Stimulated activated CD8-positive, alpha-beta memory T cell treated with anti-CD3 and anti-CD28 coated beads, Interleukin-2, amount 100 ng/mL, for 1 hour (primary cell): ENCODE results near the gene PLOD2.

Source experiments
- DNase-seq, 2 donors: peaks; one replicate each; pipeline ENCODE4 v3.0.0-alpha.2; 2020; ENCODE audit warnings: low read depth in 2 of 2

Gene PLOD2

DNA sequence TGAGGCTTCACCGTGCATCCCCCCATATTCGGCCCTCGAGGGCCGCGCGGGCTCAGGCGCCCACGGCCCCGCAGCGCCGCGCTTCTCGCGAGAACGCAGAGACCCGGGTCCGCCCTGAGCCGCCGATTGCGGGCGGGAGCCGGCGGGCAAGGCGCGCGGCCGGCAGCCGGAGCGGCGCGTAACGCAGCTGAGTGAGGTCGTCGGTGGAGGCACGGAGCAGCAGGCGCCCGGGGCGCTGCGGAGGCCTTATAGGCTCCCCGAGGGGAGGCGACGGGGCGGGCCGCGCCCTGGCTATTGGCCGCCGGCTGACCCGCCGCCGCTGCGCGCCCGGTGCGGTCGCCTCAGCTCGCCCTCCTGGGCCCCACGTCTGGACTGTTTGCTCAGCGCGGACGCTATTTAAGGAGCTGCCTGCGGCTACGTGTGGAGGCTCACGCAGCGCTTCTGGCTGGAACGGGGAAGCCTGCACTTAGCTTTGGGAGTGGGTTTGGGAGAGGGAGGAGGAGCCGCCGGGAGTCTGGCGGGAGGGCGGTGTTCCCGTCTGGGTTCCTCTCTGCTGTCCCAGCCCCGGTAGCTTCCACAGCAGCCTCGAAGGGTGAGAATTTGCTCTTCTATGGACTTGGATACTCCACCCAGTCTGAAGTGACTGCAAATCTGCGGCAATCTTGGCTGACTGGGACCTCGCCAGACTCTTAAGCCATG, at the start of gene PLOD2:
TSS of gene PLOD2 (minus strand) at position 221 of the 699 bp plus-strand sequence. CDS start at position 26, 195 bp downstream.
- DNase-seq = no peak

DNA sequence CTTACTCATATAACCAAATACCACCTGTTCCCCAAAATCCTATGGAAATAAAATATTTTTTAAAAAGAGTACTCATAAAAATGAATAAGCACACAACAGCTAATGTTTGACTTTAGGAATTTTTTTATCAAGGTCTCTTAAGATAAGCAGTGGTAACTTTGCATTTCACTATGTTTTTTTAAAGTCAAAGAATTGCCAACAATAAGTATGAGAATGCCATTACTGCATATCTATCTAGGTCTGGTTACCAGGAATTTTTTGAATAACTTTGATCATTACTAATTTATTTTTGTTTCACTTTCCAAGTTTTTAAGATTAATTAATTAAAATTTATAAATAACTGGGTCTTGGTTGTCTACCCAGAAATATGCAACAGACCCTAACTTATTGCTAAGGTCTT, 48.4 kb upstream of the PLOD2 start:
- no peak for DNase-seq

DNA sequence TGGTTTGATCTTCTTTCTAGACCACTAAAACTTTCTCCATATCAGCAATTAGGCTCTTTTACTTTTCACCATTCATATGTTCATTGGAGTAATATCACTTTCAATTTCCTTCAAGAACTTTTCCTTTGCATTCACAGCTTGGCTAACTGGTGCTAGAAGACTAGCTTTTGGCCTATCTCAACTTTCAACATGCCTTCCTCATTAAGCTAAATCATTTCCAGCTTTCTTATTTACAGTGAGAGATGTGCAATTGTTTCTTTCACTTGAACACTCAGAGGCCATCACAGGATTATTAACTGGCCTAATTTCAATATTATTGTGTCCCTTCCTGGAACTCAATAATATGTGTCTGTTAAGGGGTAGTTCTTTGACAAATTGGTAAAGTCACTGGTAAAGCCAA, 42.8 kb upstream of the PLOD2 start:
- no peak for DNase-seq

DNA sequence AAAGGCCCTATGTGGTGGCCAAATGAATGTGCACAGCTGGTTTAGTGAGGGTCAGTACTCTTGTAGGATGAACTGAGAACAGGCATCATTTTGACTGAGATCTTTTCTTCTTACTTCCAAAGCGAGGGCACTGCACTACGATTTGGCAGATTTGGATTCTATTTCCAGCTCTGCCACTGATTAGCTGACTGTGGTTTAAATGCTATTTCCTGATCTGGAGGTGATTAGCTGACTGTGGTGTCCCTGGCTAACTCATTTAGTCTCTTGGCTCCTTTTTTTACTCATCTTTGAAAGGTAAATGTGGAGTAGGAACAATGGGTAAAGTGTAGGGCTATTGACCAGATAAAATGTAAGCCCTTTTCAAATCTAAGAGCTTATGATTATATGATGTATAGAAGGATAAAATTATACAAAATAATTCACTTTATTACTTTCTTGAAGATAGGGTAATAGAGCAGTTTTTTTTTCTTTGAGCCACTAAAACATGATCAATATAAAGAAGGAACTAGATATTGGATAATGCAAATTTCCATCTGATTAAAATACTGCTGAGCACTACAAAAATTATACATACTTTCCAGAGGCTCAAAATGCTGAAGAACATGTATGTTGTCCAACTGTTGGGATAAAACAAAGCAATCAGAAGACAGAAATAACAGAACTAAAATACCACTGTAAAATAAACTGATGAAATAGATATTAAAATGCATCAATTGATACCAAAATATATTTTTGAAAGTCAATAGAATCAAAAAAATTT, 39.7 kb upstream of the PLOD2 start:
- no peak for DNase-seq

DNA sequence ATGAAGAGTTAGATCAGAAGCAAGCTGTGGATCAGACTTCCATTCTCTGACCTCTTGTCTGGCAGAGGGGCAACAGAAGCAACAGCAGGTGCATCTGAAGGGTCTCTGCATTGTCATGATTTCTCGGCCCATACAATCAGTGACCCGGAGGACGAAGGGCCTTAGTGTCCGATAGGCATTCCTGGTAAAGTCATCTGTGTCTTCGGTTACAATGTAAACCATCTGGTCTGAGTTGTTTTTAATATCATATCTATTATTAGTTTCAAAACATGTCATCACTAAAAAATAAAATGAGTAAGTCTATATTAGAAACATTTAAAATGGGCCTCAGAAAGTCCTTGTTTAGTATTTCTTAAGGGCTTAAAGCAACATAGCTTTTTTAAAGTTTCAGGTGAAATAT, 38.8 kb upstream of the PLOD2 start:
- DNase-seq = no peak

DNA sequence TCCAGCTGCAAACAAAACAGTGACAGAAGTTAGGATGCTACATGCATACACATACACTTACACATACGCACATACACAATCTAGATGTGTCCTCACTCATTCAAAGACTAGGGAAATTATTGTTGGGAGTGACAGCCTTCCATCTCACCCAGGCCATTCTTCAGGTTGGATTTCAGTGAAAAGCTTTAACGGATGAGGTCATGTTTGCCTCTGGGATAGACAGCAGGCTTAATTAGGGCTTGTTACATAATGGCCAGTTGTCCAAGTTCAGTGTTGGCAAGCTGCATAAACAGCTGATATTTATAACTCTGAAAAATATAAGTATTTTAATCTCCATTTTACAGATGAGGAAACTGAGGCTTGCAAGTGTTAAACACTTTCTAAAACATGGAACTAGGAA, 35.8 kb upstream of the PLOD2 start:
- no peak for DNase-seq

DNA sequence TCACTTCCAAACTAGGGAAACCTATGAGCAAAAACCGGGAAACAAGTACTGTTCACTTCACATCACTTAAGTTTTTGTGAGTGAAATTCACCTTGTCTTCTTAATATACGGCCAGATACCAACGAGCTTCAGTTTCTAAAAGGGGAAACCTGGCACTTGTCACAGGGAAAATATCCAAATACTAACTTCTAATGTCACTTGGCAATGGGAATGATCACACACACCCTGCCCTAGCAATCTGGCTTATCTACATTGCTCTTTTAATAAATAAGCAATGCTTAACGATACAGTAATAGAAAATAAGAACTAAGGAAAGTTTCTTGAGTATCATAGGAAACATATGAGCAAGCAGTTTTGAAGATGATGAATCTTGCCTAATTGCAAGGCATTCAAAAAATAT, 34.6 kb upstream of the PLOD2 start:
- no peak for DNase-seq

DNA sequence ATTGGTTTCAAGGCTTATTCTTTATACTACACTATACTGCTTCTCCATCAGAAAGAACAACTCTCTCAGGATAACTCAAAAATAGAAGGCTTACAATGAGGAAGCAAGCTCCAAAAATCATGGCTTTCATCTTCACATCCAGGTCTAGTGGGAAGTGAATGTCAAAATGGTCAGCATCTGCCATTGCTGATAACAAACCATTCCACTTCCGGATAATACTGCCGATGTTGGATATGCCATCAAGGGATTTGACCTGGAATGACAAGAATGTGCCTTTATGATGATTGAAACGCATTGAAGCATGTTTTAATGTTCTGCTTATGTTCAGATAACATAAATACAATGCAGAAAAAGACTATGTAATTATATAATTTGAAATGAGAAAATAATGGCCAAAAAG, 34.0 kb upstream of the PLOD2 start:
- no peak for DNase-seq

DNA sequence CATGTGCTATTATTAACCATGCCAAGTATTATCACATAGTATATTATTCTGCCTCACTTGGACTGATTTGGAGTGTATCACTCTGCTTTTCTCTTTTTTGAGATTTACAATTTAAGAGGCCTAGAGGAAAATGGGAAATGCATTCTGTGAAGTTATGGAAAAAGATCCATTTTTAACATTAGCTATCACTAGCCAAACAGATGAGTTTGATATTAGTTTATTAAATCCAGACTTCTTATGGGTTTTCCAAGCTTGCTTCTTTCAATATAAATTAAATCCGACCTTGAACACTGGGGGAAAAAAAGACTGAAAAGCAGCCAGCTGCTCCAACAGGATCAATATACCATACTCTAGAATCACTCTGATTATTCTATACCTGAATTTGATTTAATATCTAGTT, 30.1 kb upstream of the PLOD2 start:
- DNase-seq = no peak

DNA sequence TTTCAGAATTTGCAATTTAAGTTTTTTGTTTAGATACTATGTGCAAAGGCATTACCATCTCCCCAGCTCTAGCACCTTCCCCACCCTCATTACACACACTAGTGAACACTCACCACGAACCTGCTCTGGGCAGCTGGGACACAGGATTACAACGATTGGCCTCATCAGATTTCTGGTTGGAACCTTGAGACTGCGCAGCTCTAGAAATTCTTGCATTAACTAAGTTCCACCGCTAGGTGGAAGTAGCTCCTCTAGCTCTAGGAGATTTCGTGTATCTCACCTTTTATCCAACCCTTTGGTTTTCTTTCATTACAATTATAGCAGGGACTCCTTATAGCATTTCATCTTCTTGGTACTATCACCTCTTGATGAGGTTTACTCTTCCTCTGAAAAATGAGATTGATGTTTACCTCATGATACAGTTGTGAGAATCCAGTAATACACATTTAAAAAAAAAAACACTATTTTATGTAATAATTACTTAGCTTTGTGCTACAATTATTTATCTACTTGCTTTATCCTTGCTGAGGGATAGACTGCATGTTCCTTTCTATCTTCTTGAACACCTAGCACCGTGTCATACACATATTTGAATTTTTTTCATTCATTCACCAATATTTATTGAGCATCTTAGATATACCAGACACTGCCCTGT, 28.7 kb upstream of the PLOD2 start:
- no peak for DNase-seq

DNA sequence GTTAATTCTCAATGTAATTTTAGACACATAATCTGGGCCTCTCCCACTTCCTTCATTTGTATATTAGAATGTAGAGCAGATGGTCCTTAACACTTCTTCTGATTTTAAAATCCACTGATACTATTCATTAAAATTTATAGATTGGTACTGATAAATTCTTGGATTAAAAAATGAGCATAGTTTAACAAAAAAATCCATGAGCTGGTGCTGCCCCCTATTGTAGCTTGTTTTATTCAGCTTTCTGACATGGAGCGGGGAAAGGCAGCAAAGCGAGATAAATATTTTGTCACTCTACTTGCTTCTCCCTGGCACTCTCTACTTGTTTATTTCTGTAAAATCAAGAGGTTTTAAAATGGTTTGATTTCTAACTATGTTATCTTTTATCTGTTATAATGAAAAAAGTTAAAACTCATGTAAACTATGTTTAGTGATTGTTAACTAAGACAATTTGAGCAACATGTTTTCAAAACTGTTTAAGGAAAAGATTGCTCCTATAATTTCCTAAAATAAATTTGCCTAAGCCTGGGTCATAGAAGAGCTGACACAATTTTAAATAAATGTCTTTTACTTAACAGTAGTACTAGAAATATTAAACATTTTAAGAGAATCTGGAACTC, 26.5 kb upstream of the PLOD2 start:
- DNase-seq = no peak

DNA sequence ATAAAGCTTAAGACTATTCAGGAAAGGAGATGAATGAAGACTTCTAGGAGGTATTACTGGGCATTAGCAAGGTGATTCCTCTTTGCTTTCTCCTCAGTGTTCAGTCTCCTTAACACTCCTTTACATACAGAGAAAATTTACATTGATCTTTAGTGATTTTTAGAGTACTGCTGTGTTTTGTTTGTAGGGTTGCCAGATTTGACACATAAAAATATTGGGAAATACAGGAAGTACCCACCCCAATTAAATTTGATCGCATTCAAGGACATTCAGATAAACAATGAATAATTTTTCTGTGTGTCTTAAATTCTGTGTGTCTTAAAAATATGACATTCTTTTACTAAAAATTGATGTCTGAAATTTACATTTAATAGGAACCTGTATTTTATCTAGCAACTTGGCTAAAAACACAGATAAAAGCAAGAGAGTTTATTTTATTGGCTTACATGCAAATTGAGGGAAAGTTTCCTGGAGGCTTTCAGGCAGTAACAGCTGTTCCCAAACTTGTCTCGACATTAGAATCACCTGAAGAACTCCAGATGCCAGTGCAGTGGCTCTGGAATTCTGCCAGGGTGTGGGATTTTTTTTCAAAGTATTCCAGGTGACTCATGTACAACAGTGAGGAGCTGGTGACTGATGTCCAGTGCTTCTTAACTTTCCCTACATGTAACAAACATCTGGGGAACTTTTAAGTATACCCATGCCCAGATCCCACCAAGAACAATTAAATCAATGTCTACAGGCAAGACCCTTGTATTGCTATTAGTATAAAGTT, 23.4 kb upstream of the PLOD2 start:
- no peak for DNase-seq

DNA sequence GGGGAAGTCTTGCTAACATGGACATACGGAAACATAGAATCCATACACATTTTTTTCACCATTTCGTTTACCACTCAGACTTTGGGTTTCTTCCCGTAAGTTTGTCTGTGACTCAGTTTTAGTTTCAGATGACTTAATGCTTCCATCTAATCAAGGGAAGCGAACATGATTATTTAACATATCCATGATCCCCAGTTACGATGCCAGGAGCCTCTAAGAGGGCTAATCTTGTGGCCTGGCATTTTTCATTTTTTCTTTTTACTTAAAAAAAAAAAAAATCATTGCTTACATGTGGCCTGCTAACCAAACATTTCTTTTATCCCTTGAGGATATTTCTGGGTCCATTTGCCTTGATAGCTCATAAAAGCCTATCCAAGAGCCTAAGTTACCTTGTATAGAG, 20.2 kb upstream of the PLOD2 start:
- no peak for DNase-seq

DNA sequence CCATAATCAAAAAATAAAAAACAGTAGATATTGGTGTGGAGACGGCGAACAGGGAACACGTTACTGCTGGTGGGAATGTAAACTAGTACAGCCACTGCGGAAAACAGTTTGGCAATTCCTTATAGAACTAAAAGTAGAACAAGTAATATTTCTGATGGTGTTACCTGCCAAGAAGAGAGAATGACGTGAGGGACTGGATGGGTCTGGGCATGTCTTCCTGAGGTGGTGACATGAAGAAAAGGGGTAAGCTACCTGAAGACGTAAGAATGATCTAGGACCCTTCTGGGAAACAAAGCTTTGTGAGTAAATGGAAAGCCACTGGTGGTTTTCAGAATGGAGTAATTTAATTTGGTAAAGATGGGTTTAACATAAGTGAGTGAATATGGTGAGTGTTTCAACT, 19.4 kb upstream of the PLOD2 start:
- no peak for DNase-seq

DNA sequence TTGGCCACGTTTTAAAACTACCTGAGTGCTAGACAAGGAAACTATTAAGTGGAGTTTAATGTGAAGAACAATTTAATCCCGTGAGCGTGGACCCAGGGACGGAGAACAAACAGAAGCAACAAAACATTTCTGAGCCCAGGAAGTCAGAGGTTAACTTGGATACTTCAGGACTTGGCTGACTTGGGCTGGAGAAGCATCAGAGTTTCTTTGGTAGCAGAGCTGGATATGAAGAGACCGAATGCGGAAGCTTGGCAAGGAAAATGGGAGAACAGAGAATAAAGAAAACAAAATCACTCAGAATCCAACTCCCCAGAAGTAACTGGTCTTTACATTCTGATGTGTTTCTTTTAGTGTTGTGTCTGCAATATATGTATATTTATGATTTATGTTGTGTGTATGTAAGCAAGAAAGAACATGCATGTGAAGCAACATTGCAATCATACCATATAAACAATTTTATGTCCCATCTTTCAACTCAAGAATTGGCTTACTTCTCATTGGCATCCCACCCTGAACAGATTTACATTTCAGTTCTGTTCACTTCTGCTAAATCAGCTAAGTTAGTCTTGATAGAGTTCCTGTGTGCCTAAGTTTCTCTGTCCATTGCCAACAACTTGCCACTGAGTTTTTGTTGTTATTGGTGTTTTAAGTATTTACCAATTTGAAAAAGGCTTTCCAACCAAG, 17.2 kb upstream of the PLOD2 start:
- DNase-seq = no peak

DNA sequence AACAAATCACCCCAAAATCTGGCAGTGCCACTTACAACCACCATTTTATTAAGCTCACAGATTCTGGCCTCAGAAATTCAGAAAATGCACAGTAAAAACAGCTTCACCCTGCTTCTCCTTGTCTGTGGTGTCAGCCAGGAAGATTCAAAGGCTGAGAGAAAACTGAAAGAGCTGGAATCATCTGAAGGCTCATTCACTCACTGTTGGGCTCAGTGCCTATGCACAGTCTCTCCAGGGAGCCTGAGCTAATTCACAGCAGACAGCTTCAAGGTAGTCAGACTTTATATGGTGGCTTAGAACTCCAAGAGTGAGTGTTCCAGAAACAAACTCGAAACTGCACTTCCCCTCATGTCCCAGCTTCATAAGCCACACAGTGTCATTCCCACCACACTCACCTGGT, 16.5 kb upstream of the PLOD2 start:
- no peak for DNase-seq

DNA sequence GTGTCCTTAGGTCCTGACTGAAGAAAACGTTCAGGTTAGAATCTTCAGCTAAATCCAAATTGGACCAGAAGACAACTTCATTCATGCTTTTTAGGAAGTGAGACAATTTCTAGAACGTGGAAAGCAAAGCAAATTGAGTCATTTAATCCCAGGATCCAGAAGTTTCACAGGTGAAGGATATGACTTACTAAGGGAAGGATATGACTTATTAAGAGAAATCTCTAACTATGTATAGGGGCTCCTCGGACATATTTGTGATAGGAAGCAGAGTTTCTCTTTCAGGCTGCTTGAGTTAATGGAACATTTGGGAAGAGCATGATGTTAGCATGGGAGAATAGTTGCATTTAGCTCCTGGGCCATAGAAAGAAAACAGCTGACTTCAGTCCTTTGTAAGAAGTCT, 16.1 kb upstream of the PLOD2 start:
- no peak for DNase-seq

DNA sequence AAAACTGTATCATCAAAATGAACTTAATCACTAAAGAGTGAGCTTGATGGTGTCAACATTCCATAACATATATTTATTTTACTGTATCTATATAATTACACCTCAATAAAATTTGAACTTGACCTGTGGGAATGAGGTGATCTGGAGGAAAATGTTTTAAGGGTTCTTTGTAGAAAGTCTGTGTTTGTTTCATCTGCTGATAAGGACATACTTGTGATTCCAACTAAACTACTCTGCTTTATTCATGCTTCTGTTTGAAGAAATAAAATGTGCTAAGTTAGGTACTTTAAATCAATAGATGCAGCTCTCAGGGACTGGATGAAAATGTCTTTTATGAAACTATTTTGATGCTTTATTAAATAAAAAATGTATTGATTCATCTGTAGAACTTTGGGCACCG, 11.6 kb upstream of the PLOD2 start:
- DNase-seq = no peak

DNA sequence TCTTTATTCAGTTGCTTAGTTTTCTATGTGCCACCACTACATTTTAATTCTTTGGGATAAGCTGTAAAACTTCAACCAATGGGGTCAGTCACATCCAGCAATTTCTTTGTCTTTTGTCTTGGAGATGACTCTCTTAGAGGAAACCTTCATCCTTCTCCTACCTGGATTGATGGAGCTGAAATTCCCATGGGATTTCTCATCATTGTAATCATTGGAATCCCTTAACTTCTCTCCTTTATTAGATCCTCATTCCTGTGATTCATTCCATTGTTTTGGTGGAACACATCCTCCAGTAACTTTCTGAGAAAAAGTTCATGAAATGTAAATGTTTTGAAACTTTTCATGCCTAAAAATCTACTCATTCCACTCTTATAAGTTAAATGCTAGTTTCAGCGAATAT, 9.6 kb upstream of the PLOD2 start:
- DNase-seq = no peak

DNA sequence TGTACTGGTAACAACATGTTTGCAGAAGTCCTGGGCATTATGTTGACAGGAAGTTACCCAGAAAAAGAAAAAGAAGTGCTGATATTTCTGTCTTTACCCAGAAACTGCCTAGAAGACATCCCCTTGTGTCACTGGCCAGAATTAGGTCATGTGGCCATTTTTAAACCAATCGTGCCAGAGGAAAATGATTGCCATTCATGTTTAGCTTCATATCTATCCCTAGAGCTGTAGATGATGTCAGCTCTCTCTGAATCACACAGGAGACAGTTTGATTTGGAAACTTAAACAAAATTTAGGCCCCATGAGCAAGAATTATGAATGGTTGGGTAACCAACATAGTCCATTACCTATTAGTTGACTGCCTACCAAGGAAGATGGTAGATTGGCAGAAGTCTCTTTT, 8.9 kb upstream of the PLOD2 start:
- DNase-seq = no peak

DNA sequence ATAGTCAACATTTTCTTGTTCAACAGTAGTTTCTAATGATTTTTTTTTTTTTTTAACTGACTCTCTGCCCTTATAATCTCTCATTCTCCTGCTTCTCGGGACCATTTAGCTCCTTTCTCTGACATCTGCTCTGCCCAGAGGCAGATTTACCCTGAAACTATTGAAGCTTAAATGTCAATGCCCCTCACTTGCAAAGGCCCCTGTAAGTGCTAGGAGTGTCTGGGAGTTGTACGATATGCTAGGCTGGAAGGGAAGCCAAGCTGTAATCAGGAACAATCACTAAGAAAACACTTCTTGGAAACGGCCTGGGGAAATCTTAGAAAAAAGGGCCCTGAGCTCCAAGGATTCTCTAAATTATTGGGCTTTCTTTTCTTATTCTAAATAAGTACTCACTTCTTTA, 5.8 kb upstream of the PLOD2 start:
- DNase-seq = no peak
